Measurements from ENCODE around the gene CD99.

Gene CD99

DNA sequence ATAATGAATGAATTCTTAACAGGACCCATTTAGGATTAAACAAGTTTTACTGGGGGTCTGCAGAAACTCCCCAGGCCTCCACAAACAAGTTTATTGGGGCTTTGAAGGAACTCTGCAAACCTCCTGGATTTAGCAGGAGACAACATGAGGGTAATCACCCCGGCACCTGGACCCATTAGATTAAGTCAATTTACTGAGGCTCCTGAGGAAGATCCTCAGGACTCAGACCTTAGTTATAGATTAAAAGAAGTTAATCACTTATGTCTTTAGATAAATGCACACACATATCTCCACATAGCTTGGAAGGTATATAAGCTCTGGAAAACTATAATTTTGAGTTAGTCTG lies 90.1 kb downstream of the CD99 start:
- no peaks in the 10 kb centered on the region for H3K9me3 ChIP-seq (replicated peaks; ENCODE audit: insufficient read depth, low read length)
- no peak for TF ChIP-seq EZH2 (optimal IDR thresholded peaks at IDR 0.05; ENCODE audit: low read depth, low read length)
- TF ChIP-seq EZH2phosphoT487 (IDR thresholded peaks at IDR 0.05; ENCODE audit: low read length): no peak
- H4K20me1 ChIP-seq (ENCODE audit: insufficient read depth, low read length): no peaks in the 10 kb centered on the region
- no peak overlapping the region for H3K27ac ChIP-seq (ENCODE audit: low read length)
- no peaks in the 10 kb centered on the region for H3K36me3 ChIP-seq (replicated peaks; ENCODE audit: insufficient read depth, low read length)
- no peaks in the 10 kb centered on the region for H3K4me1 ChIP-seq (ENCODE audit: low read length)
- no peaks in the 10 kb centered on the region for H3K79me2 ChIP-seq (ENCODE audit: low read length)
- H3K4me3 ChIP-seq (ENCODE audit: low read length): no peak overlapping the region
- H3K4me2 ChIP-seq (ENCODE audit: low read depth, low read length): no peak overlapping the region
- no peaks in the 10 kb centered on the region for H3F3A ChIP-seq (ENCODE audit: insufficient read depth, low read length)
- no peak overlapping the region for H3K9ac ChIP-seq (ENCODE audit: low read length)
- no peaks in the 10 kb centered on the region for H3K9me2 ChIP-seq (replicated peaks; ENCODE audit: insufficient read depth, low read length)
- no peak for DNase-seq
- H2AFZ ChIP-seq (ENCODE audit: low read length): no peak overlapping the region
- H3K27me3 ChIP-seq (replicated peaks; ENCODE audit: insufficient read depth, low read length): no peaks in the 10 kb centered on the region

GRCh38 chrX:2781698-2782097 lies 90.6 kb downstream of the CD99 start:
- Histone ChIP-seq H4K20me1 (ENCODE audit: insufficient read depth, low read length) (no peaks in the 10 kb centered on the region), H3K4me2 (ENCODE audit: low read depth, low read length) (no peak overlapping the region), H3K36me3 (replicated peaks; ENCODE audit: insufficient read depth, low read length) (no peaks in the 10 kb centered on the region), H3K9me2 (replicated peaks; ENCODE audit: insufficient read depth, low read length) (no peaks in the 10 kb centered on the region), H3K9me3 (replicated peaks; ENCODE audit: insufficient read depth, low read length) (no peaks in the 10 kb centered on the region), H3K4me1 (ENCODE audit: low read length) (no peaks in the 10 kb centered on the region), H3K79me2 (ENCODE audit: low read length) (no peaks in the 10 kb centered on the region), H3K27me3 (replicated peaks; ENCODE audit: insufficient read depth, low read length) (no peaks in the 10 kb centered on the region), H3K27ac (ENCODE audit: low read length) (peak overlapping the region; percentile 6; the same call in 1 of the 2 replicates), H3K4me3 (ENCODE audit: low read length) (no peak overlapping the region), H2AFZ (ENCODE audit: low read length) (no peak overlapping the region), H3F3A (ENCODE audit: insufficient read depth, low read length) (no peaks in the 10 kb centered on the region), H3K9ac (ENCODE audit: low read length) (no peak overlapping the region)
- peak; percentile 17 for DNase-seq
- TF ChIP-seq EZH2 (optimal IDR thresholded peaks at IDR 0.05; ENCODE audit: low read depth, low read length) (no peak), CTCF (IDR thresholded peaks at IDR 0.05; ENCODE audit: low read length) (no peak), EZH2phosphoT487 (IDR thresholded peaks at IDR 0.05; ENCODE audit: low read length) (no peak)

DNA sequence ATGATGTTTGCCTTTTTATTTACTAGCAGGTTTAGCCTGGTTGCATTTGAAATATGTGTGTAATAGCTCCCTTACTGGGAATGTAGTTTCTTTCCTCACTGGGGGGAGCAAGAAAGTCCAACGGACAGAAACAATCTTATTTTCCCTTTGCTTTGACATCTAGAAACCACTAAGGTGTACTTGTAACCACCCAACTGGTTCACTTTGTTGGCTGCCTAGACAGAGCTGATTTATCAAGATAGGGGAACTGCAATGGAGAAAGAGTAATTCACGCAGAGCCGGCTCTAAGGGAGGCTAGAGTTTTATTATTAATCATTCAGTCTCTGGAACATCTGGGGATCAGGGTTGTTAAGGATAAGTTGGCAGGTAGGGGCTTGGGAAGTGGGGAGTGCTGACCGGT lies 91.1 kb downstream of the CD99 start:
- no peak overlapping the region for H2AFZ ChIP-seq (ENCODE audit: low read length)
- no peaks in the 10 kb centered on the region for H3K36me3 ChIP-seq (replicated peaks; ENCODE audit: insufficient read depth, low read length)
- H3K79me2 ChIP-seq (ENCODE audit: low read length): no peaks in the 10 kb centered on the region
- H3K9ac ChIP-seq (ENCODE audit: low read length): no peak overlapping the region
- H3K4me3 ChIP-seq (ENCODE audit: low read length): no peak overlapping the region
- peak overlapping the region; percentile 6; the same call in 1 of the 2 replicates for H3K27ac ChIP-seq (ENCODE audit: low read length)
- DNase-seq: no peak
- H3K4me2 ChIP-seq (ENCODE audit: low read depth, low read length): no peak overlapping the region
- H3K9me3 ChIP-seq (replicated peaks; ENCODE audit: insufficient read depth, low read length): no peaks in the 10 kb centered on the region
- H3K4me1 ChIP-seq (ENCODE audit: low read length): no peaks in the 10 kb centered on the region
- TF ChIP-seq CTCF (IDR thresholded peaks at IDR 0.05; ENCODE audit: low read length) (no peak), EZH2phosphoT487 (IDR thresholded peaks at IDR 0.05; ENCODE audit: low read length) (no peak), EZH2 (optimal IDR thresholded peaks at IDR 0.05; ENCODE audit: low read depth, low read length) (no peak)
- no peaks in the 10 kb centered on the region for H3K9me2 ChIP-seq (replicated peaks; ENCODE audit: insufficient read depth, low read length)
- no peaks in the 10 kb centered on the region for H3F3A ChIP-seq (ENCODE audit: insufficient read depth, low read length)
- no peaks in the 10 kb centered on the region for H4K20me1 ChIP-seq (ENCODE audit: insufficient read depth, low read length)
- H3K27me3 ChIP-seq (replicated peaks; ENCODE audit: insufficient read depth, low read length): no peaks in the 10 kb centered on the region

GRCh38 chrX:2782778-2783177 lies 91.7 kb downstream of the CD99 start:
- Histone ChIP-seq H3K27me3 (replicated peaks; ENCODE audit: insufficient read depth, low read length) (no peaks in the 10 kb centered on the region), H2AFZ (ENCODE audit: low read length) (no peak overlapping the region), H3K27ac (ENCODE audit: low read length) (no peak overlapping the region), H3F3A (ENCODE audit: insufficient read depth, low read length) (no peaks in the 10 kb centered on the region), H3K9me2 (replicated peaks; ENCODE audit: insufficient read depth, low read length) (no peaks in the 10 kb centered on the region), H3K4me1 (ENCODE audit: low read length) (no peaks in the 10 kb centered on the region), H4K20me1 (ENCODE audit: insufficient read depth, low read length) (no peaks in the 10 kb centered on the region), H3K79me2 (ENCODE audit: low read length) (no peaks in the 10 kb centered on the region), H3K9me3 (replicated peaks; ENCODE audit: insufficient read depth, low read length) (no peaks in the 10 kb centered on the region), H3K4me3 (ENCODE audit: low read length) (no peak overlapping the region), H3K36me3 (replicated peaks; ENCODE audit: insufficient read depth, low read length) (no peaks in the 10 kb centered on the region), H3K9ac (ENCODE audit: low read length) (no peak overlapping the region), H3K4me2 (ENCODE audit: low read depth, low read length) (no peak overlapping the region)
- TF ChIP-seq CTCF (IDR thresholded peaks at IDR 0.05; ENCODE audit: low read length): no peak
- TF ChIP-seq EZH2phosphoT487 (IDR thresholded peaks at IDR 0.05; ENCODE audit: low read length): no peak
- TF ChIP-seq EZH2 (optimal IDR thresholded peaks at IDR 0.05; ENCODE audit: low read depth, low read length): no peak
- DNase-seq: no peak

Measured in MM.1S (cell line).